GM23248 (cell line): ENCODE measurements around the gene SLC22A1.

ENCODE experiments used
- EZH2 ChIP-seq: fragments of 200-600 bp; sonication (generic); IDR thresholded peaks from 2 replicates; pipeline ENCODE4 v1.6.1; 2018; ENCODE audit warnings: antibody characterized with exemption, mild to moderate bottlenecking; ENCODE audit not compliant: insufficient read depth, poor library complexity, severe bottlenecking
- EZH2phosphoT487 ChIP-seq: fragments of 200-600 bp; sonication (generic); IDR thresholded peaks from 2 replicates; pipeline ENCODE4 v1.6.1; 2018; ENCODE audit warnings: antibody characterized with exemption, moderate library complexity, mild to moderate bottlenecking, low read depth; ENCODE audit not compliant: insufficient read depth

DNA sequence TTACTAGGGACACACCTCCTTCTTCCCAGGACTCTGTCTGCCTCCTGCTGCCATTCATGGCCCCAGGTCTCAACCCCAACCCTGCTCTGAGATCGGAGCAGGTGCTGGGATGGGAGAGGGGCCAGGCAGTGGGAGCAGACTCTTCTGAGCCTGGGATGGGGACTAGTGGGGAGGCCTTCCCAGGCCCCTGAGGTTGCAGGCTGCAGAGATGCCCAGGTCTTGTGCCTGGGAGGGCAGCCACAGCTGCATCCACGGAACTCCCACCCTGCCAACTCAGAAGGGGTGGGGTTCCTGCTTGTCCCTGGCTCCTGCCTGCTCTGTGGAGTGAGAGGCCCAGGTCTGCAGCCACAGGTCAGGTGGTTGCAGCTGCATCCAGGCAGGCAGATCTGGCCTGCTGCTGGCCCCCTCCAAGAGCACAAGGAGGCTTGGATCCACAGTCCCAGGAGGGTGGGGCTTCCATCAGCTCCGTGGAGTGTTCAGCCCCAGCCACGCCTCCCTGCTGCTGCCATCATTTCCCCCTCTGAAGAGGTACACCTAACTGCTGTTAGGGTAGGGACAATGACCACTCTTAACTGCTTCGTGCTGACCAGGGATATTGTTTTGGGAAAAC lies 2.9 kb upstream of the SLC22A1 start:
- TF ChIP-seq EZH2phosphoT487 = no peak
- TF ChIP-seq EZH2 = no peak
